Measurements from ENCODE around the gene FGFBP3.

FGFBP3 gene, protein sequence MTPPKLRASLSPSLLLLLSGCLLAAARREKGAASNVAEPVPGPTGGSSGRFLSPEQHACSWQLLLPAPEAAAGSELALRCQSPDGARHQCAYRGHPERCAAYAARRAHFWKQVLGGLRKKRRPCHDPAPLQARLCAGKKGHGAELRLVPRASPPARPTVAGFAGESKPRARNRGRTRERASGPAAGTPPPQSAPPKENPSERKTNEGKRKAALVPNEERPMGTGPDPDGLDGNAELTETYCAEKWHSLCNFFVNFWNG

DNA sequence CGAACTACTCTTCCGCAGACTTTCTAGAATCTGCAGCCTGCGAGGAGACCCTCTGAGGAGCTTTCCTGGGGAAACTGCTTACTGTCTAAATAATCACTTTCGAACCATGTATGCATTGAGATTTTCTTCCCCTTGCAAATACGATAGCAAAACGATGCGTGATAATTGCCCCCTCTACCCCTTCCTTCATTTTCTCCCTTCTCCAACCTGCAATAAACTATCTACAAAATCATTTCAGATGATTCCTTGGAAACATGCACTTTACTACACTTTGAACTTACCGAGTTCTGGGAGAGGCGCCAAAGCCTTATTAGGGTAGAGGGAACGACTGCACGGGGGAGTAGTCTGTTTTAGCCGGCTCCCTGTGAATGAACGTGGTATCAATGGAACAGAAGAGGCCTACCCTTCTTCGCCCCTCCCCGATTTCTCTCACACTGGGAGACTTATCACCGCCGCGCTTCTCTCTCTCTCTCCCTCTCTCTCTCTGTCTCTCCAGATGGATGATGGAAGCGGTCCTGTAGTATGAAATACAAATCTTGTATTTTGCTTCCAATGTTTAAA is at the start of gene FGFBP3:
TSS of gene FGFBP3 (minus strand) at position 370 of the 561 bp plus-strand sequence. CDS start 517 bp downstream, outside the sequence.
- peak in 1 of 2 experiments; percentile 28 for DNase-seq (ENCODE audit: low read depth in 2 of 2)

DNA sequence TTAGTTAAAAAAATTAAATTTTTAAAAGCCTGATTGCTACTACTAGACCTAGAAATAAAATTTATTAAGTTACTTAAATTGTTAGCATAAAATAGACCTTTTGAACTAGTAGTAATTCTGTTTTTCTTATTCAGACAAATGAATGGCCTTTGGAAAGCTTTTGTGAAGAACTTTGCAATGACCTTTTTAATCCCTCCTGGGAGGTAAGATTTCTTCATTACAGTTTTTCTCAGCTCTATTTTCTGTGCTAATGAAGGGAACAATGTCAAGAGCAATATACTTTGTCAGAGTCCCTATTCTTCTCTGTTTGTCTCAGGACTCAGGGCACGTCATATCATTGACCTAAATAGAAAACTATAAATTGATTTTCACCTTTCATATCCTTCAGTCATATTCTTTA is 47.8 kb upstream of the FGFBP3 start:
- DNase-seq (ENCODE audit: low read depth in 2 of 2), result no peak

DNA sequence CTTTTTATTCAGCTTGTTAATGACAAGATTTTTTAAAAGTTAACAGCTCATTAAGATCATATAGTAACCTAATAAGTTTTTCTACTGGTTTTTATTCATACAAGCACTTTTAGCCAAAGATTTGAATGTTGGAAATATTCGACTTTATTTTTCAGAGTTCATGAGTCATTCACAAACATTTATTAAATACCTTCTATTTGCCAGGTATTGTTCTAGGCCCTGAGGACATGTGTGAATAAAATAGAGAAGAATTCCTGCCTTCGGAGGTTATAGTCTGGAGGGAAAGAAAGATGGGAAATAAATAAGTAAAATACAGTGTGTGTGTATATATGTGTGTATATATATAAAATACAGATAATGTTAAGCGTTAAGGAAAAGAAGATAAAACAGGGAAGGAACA is 45.8 kb upstream of the FGFBP3 start:
- DNase-seq (ENCODE audit: low read depth in 2 of 2), result no peak

DNA sequence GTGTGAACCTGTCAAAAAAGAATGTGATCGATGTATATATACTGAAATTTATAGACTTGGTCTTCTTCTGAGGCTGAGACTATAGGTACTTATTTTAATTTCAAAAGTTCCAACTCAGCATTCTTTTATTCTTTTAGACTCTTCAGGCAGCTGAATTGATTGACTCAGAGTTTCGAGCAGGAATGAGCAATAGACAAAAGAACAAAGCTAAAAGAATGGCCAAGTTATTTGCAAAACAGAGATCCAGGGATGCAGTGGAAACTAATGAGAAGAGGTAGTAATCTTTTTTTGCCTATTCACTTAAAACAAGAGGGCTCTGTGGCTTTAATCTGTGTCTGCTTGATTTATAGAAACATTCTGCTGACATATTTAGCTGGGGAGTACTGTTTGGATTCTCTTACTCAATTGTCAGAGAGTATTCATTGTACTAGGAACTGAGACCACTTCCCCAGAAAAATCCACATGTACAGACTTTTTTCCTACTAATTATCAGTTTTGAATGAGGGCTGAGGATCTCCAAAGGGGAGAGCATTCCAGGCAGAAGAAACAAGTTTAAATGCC is 44.4 kb upstream of the FGFBP3 start:
- no peak for DNase-seq (ENCODE audit: low read depth in 2 of 2)

DNA sequence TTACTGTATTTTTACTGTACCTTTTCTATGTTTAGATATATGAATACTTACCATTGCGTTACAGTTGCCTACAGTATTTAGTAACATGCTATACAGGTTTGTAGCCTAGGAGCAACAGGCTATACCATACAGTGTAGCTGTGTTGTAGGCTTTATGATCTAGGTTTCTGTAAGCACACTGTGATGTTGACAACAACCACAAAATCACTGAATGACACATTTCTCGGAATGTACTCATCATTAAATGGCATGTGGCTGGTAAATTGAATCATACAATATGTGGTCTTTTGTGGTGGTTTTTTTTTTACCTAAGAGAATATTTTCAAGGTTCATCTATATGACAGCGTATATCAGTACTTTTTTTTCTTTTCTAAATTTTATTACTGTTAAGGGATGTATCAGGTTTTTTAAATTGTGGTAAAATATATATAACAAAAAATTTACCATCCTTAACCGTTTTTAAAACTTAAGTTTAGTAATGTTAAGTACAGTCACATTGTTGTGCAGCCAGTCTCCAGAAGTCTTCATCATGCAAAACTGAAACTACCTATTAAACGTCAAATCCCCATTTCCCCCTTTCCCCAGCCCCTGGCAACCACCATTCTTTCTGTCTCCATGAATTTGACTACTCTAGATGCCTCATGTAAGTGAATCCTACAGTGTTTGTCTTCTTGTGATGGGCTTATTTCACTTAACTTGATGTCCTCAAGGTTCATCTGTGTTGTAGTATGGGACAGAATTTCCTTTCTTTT is 35.8 kb upstream of the FGFBP3 start:
- peak in 1 of 2 experiments; percentile 7 for DNase-seq (ENCODE audit: low read depth in 2 of 2)

DNA sequence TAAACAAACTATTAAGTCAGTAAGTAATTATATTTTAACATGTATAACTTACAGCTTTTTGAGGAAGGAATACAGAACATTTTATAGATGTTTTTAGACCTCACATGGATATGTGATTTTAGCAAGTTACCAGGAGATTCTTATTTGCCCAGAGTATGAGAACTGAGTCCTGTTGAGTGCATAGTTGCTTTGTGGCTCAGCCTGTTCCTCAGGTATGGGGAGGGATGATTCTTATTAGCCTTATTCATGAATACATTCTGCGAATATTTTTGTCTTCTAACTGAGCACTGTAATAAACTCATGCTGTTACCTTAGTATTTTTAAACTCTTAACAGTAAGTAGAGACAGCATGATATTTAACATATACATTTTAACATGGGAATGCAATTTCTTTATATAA is 32.1 kb upstream of the FGFBP3 start:
- no peak for DNase-seq (ENCODE audit: low read depth in 2 of 2)

DNA sequence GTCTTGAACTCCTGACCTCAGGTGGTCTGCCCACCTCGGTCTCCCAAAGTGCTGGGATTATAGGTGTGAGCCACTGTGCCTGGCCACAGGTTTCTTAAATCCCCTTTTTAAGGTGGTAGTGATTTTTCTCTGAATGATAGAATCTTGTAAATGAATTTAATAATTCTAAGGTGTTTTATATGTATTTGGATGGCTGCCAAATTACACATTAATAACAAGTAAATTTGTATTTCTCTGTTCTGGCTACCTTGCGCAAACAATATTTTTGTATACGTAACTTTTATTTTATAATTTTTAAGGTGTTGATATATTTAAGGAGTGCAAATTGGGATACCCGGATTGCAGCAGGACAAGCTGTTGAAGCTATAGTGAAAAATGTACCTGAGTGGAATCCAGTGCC is 30.4 kb upstream of the FGFBP3 start:
- no peak for DNase-seq (ENCODE audit: low read depth in 2 of 2)

DNA sequence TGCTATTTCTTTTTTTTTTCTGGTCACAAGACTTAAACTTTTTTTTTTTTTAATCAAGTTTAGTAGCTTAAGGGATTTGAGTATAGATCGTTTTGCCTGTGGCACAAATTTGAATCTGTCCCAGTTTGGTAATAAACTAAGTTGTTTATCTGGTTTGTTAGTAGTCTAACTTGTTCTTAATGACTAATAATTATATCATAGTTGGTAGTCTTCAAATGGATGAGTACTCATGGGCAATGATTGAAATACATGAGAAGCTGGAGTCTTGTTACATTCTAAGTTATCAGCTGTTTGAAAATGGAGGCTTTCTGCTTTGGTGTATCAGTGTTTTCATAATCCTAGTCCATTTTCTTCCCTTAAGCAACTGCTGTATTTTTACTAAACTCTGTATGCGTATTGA is 26.6 kb upstream of the FGFBP3 start:
- no peak for DNase-seq (ENCODE audit: low read depth in 2 of 2)

DNA sequence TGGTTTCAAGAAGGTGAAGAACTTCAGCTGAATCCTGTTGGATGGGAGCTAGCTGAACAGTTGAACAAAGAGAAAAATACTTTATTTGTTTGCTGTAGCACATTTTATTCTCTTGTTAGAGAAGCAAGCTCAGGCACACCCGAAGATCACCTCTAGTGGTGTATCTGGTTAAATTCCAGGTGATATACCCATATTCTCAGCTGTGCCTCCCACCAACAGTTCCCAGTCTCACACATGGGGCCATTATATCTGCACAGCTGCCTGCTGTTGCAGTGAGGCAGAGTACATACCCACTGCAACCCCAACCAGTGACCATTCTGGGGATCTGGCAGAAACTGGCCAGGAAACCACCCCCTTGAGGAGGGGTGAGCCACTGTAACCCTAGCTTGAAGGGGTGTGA is 23.5 kb upstream of the FGFBP3 start:
- DNase-seq (ENCODE audit: low read depth in 2 of 2), result no peak

DNA sequence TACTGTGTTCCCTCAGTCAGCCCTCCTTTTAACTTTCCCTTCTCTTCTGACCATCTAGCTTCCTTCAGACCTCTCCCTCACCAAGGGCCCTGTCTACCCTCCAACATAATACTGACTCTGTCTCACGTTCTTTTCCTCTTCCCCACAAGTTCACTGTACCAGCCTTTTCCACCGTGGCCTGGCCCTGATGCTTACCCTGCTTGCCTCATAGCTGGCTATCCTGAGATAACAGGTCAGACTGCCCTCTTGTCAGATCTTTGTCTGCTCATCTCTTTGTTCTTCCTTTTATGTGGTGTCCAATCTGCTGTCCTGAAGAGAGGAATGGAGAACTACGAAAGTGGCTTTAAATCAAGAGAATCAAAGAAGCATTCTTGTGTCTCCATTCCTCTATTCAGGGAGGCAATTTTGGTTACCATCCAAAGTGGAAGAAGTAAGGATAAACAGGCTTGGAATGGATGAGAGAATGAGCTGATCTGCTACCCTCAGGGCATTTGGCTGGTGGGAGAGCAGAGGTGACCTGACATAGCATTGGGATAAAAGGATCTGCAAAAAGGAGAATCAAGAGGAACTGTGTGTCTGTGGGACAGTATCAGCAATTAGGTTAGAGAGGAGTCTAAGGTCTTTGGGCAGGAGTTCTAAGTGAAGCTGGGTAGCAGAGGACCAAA is 22.4 kb upstream of the FGFBP3 start:
- DNase-seq (ENCODE audit: low read depth in 2 of 2), result no peak

DNA sequence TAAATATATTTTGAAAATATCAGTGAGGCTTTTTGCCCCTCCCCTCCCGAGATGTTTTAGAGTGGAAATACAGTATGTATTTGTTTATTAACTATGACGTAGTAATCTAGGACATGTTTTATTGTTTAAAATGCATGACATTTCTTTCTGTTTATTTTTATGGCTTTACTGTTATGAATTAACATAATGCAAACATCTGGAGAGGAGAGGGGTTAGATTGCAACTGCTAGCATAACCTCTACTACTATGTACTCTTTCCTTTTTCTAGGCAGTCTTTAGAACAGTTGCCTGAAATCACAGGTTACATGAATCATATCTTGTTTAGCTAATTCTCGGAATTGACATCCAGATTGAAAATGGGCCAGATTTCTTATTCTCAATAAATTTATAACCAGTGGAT is 21.7 kb upstream of the FGFBP3 start:
- DNase-seq (ENCODE audit: low read depth in 2 of 2), result no peak

DNA sequence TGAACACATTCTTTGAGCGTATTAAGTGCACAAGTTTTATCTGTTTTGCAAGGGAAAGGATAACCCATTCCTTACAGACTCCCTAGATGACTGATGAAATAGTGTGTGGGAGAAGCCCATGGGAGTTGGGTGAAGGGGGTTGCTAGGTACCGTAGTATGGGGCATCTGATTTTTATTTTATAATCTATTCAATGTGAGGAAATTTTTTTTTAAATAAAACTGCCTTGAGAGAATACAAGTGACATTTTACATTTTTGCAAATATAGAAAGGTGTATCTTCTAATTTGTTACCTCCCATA is 15.7 kb upstream of the FGFBP3 start:
- DNase-seq (ENCODE audit: low read depth in 2 of 2), result no peak

DNA sequence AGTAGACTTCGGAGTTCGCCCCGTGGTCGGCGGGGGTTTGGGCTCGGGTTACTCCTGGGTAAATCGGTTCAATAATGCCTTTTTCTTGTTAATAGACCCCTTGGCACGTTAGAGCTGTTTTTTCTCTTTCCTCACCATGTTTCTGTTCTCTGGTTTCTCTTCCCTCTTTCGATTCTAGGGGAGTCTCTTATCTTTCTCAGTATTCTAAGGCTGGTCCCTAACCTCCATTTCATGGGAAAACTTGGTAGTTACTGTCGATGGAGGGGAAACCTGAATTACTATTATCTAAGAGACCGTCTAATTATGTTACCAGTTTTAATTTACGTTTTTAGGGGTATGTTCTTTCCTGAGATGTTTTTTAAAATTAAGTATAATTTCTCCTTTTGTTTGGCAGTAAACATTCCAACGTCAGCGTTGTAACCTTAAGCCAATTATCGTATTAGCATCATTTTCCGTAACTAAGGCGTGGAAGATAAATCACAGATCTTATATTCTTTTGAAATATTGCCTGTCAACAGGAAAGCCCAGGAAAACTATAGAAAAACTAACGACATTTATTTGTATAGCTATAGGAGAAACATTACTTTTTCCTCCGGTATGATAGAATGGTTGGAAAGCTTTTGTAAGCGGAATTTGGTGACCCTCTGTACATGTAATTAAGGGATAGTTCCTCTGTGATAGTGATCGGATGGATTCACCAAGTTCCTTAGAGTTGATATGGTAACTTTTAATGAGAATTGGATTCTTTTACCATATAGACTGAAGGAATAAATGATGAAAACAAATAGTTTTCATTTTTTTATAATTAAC is 15.1 kb upstream of the FGFBP3 start:
- no peak for DNase-seq (ENCODE audit: low read depth in 2 of 2)

DNA sequence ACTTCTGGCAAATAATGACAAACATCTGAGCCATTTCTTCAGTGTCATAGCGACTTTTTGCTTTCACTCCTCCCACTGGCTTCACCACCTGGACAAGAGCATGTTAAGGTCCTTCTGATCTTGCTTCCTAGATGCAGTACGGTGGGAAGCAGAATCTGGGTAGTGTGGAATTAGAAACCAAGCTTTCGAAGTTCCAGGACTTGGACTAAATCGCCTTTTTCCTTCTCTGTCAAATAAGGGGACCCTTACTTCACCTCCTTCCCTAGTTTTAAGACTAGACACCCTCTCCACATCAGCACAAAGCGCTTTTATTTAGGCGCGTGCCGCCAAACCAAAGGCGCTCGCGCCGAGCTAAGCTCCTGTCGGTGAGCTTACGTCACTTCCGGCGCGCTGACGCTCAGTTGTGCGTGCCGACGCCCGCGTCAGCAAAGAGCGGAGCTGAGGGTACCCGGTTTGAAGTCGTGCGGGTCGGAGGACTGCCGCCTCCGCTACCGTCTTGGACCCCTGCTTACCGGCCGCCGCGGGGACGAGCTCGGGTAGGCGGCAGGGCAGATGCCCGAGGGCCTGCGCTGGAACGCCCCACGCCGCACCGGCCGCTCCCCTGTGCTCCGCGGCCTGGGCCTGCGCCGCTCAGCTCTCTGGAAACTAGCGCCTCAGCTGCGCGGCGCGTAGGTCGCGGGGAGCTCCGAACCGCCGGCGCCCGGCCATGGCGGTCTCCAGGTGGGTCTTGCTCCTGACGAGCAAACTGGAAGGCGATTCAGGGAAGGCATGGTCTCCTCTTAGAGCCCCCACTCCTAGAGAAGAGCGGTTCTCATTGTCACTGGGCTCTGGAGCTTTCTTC is 14.3 kb upstream of the FGFBP3 start, which contains the start of gene BTAF1:
TSS of gene BTAF1 (plus strand) at position 400 of the 841 bp plus-strand sequence. CDS start at position 707, 307 bp downstream.
- DNase-seq (ENCODE audit: low read depth in 2 of 2), result peak; percentile 83 to 90

DNA sequence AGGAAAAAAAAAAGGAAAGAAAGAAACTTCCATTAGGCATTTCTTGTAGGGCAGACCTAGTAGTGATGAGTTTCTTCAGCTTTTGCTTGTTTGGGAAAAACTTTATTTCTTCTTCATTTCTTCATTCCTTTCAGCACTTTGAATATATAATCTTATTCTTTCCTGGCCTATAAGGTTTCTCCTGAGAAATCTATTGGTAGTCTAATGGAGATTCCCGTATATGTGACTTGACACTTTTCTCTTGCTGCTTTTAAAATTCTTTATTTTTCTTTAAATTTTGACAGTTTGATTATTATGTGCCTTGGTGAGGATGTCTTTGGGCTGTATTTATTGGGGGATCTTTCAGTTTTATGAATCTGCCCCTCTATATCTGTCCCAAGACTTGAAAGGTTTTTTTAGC is 10.4 kb upstream of the FGFBP3 start:
- DNase-seq (ENCODE audit: low read depth in 2 of 2), result no peak

DNA sequence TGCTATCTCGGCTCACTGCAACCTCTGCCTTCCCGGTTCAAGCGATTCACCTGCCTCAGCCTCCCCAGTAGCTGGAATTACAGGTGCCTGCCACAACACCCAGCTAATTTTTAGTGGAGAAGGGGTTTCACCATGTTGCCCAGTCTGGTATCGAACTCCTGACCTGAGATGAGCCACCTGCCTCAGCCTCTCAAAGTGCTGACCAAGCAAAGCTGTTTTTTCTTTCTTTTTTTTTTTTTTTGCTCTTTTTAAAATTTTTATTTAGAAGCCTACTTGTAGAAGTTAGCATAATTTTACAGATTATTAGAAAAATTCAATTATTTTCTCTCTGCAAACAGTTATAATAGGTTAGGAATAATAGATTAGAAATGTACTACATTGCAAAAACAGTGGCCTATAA is 1.2 kb upstream of the FGFBP3 start:
- DNase-seq (ENCODE audit: low read depth in 2 of 2), result no peak

DNA sequence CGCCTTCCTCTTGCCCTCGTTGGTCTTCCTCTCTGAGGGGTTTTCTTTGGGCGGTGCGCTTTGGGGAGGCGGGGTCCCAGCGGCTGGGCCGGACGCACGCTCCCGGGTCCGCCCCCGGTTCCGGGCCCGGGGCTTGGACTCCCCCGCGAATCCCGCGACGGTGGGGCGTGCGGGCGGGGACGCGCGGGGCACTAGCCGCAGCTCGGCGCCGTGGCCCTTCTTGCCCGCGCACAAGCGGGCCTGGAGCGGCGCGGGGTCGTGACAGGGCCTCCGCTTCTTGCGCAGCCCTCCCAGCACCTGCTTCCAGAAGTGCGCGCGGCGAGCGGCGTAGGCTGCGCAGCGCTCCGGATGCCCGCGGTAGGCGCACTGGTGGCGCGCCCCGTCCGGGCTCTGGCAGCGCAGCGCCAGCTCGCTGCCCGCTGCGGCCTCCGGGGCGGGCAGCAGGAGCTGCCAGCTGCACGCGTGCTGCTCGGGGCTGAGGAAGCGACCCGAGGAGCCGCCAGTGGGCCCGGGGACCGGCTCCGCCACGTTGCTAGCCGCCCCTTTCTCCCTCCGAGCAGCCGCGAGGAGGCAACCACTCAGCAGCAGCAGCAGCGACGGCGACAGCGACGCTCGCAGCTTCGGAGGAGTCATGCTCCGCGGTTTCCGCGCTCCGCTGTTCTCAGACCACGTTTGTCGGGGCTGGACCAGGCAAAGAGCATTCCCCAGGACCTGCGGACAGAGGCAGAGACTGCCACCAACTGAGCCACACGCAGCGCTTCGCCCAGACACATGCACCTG is 759 bp downstream of the FGFBP3 start:
- DNase-seq (ENCODE audit: low read depth in 2 of 2), result peak; percentile 46 to 66

DNA sequence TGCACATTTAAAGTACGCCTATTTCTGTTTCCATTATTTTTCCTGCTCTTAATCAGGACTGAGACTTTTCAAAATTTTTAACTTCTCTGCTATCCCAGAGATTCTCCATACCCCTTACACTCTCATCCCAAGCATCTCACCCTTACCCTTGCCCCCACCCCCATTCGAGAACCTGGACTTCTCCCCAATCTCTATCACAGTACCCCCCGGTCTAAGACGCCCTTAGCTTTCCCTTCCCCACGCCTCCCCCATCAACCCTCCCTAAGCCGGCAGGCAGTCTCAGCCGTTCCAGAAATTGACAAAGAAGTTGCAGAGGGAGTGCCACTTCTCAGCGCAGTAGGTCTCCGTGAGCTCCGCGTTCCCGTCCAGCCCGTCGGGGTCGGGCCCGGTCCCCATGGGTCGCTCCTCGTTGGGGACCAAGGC is 1.4 kb downstream of the FGFBP3 start:
- peak in 1 of 2 experiments; percentile 8 for DNase-seq (ENCODE audit: low read depth in 2 of 2)

DNA sequence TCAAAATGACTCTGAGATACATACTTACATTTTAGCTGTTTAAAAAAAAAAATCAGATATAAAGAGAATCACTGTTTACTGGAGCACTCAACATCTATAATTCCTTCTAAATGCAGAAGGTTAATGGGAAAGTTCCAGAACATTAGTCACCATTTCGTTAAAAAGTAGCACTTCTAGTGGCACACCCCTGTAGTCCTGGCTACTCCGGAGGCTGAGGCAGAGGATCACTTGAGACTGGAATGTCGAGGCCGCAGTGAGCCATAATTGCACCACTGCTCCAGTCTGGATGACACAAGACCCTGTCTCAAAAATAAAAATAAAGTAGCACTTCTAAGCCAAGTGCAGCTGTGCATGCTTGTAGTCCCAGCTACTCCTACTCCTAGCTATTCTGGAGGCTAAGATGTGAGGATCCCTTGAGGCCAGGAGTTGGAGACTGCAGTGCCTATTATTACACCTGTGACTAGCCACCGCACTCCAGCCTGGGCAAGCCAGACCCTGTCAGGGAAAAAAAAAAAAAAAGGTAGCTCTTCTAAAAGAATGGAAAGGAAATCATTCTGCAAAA is 2.2 kb downstream of the FGFBP3 start:
- DNase-seq (ENCODE audit: low read depth in 2 of 2), result no peak

All from stimulated activated CD4-positive, alpha-beta T cell treated with anti-CD3 and anti-CD28 coated beads, Interleukin-12 subunit alpha, Interleukin-12 subunit beta, amount 100 ng/mL, for 24 hours (primary cell).